Measurements from ENCODE around the gene MYO18B.

Gene MYO18B

GRCh38 chr22:25706197-25706596, 35.8 kb upstream of the MYO18B start:
- TF ChIP-seq REST (IDR thresholded peaks at IDR 0.05; ENCODE audit: insufficient read depth in 1 of 2, low read depth in 2 of 2, low read length in 2 of 2) = no peak
- no peak for TF ChIP-seq TAF1 (IDR thresholded peaks at IDR 0.05; ENCODE audit: borderline replicate concordance, insufficient read depth, low read length)
- TF ChIP-seq FOXP2 (optimal IDR thresholded peaks at IDR 0.05; ENCODE audit: borderline replicate concordance, extremely low read depth, extremely low read length, insufficient read depth) = no peak
- no peak for TF ChIP-seq SIN3A (IDR thresholded peaks at IDR 0.05; ENCODE audit: borderline replicate concordance, insufficient read depth, low read length)
- no peak for TF ChIP-seq POLR2AphosphoS5 (IDR thresholded peaks at IDR 0.05; ENCODE audit: low read depth, low read length)

GRCh38 chr22:25709758-25710157, 32.2 kb upstream of the MYO18B start:
- TF ChIP-seq SIN3A (IDR thresholded peaks at IDR 0.05; ENCODE audit: borderline replicate concordance, insufficient read depth, low read length) = no peak
- no peak for TF ChIP-seq TAF1 (IDR thresholded peaks at IDR 0.05; ENCODE audit: borderline replicate concordance, insufficient read depth, low read length)
- TF ChIP-seq REST (IDR thresholded peaks at IDR 0.05; ENCODE audit: insufficient read depth in 1 of 2, low read depth in 2 of 2, low read length in 2 of 2) = no peak
- TF ChIP-seq POLR2AphosphoS5 (IDR thresholded peaks at IDR 0.05; ENCODE audit: low read depth, low read length) = no peak
- TF ChIP-seq FOXP2 (optimal IDR thresholded peaks at IDR 0.05; ENCODE audit: borderline replicate concordance, extremely low read depth, extremely low read length, insufficient read depth) = no peak

GRCh38 chr22:25710501-25710900, 31.5 kb upstream of the MYO18B start:
- TF ChIP-seq FOXP2 (optimal IDR thresholded peaks at IDR 0.05; ENCODE audit: borderline replicate concordance, extremely low read depth, extremely low read length, insufficient read depth) = no peak
- TF ChIP-seq SIN3A (IDR thresholded peaks at IDR 0.05; ENCODE audit: borderline replicate concordance, insufficient read depth, low read length) = no peak
- no peak for TF ChIP-seq TAF1 (IDR thresholded peaks at IDR 0.05; ENCODE audit: borderline replicate concordance, insufficient read depth, low read length)
- no peak for TF ChIP-seq POLR2AphosphoS5 (IDR thresholded peaks at IDR 0.05; ENCODE audit: low read depth, low read length)
- TF ChIP-seq REST (IDR thresholded peaks at IDR 0.05; ENCODE audit: insufficient read depth in 1 of 2, low read depth in 2 of 2, low read length in 2 of 2) = no peak

GRCh38 chr22:25711491-25711890, 30.5 kb upstream of the MYO18B start:
- TF ChIP-seq SIN3A (IDR thresholded peaks at IDR 0.05; ENCODE audit: borderline replicate concordance, insufficient read depth, low read length) (no peak), FOXP2 (optimal IDR thresholded peaks at IDR 0.05; ENCODE audit: borderline replicate concordance, extremely low read depth, extremely low read length, insufficient read depth) (no peak), TAF1 (IDR thresholded peaks at IDR 0.05; ENCODE audit: borderline replicate concordance, insufficient read depth, low read length) (no peak), POLR2AphosphoS5 (IDR thresholded peaks at IDR 0.05; ENCODE audit: low read depth, low read length) (no peak), REST (IDR thresholded peaks at IDR 0.05; ENCODE audit: insufficient read depth in 1 of 2, low read depth in 2 of 2, low read length in 2 of 2) (no peak)

Measured in PFSK-1 (cell line).